NAMALWA (cell line): ENCODE measurements around the gene GNG8.

ENCODE experiments used
- DNase-seq: peaks from one replicate; pipeline ENCODE4 v3.0.0-alpha.2; 2015; ENCODE audit warnings: low spot score

GNG8 gene

GRCh38 chr19:46602392-46603194, 33.4 kb downstream of the GNG8 start:
- no peak for DNase-seq

- DNase-seq = peak; percentile 28
Measured at GRCh38 chr19:46601318-46602224, 34.4 kb downstream of the GNG8 start, which contains the start of gene CALM3. CALM3 (plus strand) TSS chr19:46601330; CDS start chr19:46601435, 105 bp downstream.

GRCh38 chr19:46600384-46601317, 35.4 kb downstream of the GNG8 start:
- peak; percentile 97 for DNase-seq

- DNase-seq = no peak
Measured at GRCh38 chr19:46599716-46600373, 36.2 kb downstream of the GNG8 start.

- DNase-seq = no peak
Measured at GRCh38 chr19:46598372-46598917, 37.6 kb downstream of the GNG8 start.

- no peak for DNase-seq
Measured at GRCh38 chr19:46596008-46596407, 40.0 kb downstream of the GNG8 start.

- DNase-seq = no peak
Measured at GRCh38 chr19:46591870-46592269, 44.1 kb downstream of the GNG8 start.

GRCh38 chr19:46591254-46591653, 44.7 kb downstream of the GNG8 start:
- no peak for DNase-seq

GRCh38 chr19:46587861-46588260, 48.1 kb downstream of the GNG8 start:
- DNase-seq = no peak

- no peak for DNase-seq
Measured at GRCh38 chr19:46586294-46586693, 49.7 kb downstream of the GNG8 start.

GRCh38 chr19:46585539-46585938, 50.5 kb downstream of the GNG8 start:
- no peak for DNase-seq
